ENCODE data around the gene ACOX2.

ACOX2 gene

DNA sequence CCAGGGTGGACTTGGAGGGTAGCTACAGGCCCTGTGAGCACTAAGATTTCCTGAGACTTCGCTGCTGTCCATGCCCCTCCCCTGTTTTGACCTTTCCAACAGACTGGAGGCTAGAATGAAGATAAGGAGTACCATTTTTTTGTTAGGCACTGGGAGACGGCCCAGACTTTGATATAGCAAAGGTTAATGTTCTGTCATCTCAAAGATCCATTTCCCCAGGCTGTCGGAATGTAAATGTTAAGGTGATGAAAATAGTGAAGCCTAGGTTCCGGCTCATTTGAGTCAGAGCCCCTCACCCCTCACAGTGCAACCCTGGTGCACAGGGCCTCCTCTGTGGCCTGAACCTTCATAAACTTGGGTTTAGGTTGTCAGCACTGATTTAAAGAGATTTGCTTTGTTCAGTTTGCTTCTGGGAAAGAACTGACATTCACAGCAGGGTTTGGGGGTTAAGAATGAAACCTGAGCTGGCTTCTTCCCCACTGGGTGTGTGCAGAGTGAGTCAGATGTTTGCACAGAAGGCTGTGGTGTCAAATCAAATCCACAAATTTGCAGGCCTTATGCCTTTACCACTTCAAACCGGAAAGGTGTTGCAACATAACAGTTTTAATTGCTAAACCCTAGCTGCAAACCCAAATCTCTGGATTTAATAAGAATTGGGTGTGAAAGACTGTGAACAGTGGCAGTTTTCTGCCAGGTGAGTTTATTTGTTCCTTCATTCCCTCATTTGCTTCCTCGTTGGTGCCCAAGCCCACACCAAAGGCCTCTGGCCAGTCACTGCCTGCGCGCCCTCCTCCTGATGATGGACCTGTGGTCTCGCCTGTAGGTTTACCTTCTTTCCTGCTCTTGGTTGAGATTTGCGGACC is 65.7 kb downstream of the ACOX2 start:
- DNase-seq = peak; percentile 67 to 82 (median 76)

DNA sequence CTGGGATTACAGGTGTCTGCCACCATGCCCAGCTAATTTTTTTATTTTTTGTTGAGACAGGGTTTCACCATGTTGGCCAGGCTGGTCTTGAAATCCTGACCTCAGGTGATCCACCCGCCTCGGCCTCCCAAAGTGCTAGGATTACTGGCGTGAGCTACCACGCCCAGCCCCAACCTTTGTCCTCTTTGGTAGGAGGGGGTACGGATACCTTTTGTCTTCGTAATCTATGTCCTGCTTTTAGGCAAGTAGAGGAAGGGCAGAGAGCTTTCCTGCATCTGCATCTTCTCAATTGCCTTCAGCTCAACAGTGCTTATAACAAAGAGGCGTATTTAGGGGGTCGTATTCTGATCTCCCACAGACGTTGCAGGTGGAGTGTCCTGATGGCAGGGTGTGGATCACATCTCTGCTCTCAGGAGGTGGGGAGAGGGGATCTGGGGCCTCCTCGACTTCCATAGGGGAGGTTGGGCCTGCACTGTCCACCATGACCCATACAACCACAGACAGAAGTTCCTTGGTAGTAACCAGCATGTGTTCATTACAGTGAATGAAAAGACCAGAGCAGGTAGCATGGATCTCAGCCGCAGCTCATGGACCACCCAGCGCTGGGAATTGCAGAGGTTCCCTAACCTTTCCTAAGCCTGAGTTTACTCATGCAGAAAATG is 66.5 kb downstream of the ACOX2 start:
- no peak for DNase-seq

DNA sequence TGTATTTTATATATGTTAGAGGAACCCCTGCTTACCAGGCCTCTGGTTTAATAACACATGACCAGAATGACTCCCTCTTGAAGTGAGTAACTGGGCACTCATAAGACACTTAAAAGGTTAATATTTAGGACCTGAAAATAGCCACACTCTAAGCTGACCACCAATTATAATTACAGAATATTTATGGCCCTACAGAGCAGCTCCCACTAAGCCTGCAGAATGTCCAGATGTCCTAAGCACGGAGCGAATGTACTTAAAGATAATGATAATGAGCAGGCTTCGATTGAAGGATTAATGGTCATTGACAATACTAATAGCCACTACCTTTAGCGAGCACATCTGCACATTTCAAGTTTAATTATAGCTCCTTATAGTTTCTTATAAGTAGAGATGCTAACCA is 67.9 kb downstream of the ACOX2 start:
- DNase-seq = no peak

DNA sequence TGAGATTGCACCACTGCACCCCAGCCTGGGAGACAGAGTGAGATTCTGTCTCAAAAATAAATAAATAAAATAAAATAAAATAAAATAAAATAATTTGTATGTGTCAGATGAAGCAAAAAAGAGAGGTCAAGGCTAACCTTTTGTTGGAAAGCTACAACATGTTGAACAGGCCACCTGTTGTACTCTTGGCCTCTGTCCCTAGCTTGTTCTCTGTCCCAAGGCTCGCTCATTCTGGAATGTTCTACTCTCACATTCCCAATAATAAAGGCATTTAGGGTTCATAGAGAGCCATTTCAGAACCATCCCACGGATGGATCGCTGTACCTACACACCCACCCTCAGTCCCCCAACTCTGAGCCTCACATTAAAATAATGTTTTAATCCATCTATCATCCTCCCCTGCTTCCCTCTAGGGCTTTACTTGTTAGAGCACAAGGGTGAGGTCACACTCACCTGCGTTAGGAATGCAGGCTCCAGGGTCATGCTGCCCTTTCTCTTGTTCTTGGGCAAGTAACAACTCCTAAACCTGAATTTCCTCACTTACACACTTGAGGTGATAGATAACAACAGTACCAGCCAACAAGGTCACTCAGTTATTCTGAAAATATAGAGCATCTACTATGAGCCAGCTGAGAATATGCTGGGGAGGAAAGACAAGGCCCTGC is 70.0 kb downstream of the ACOX2 start:
- DNase-seq = no peak

DNA sequence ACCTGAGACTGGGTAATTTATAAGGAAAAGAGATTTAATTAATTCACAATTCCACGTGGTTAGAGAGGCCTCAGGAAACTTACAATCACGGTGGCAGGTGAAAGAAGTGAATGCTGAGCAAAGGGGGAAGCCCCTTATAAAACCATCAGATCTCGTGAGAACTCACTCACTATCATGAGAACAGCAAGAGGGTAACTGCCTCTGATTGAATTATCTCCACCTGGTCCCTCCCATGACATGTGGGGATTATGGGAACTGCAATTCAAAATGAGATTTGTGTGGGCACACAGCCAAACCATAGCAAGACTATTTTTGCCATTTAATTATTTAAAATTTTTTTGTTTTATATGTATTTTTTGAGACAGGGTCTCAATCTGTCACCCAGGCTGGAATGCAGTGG is 72.1 kb downstream of the ACOX2 start:
- DNase-seq = no peak

DNA sequence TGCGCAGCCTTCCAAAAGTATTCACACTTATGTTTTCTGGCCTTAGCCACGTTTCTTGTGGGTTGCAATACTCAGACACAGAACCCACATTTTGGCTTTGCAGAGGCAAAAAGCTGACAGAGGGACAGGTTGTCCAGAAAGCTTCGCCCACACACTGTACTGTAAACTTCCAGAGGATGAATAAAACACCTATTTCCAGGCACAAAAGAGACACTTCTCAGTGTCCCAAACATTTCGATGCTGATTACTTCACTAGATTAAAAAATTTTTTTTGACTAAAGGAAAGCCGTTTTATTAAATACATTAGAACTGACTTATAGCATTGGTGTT is 73.1 kb downstream of the ACOX2 start:
- DNase-seq = no peak

DNA sequence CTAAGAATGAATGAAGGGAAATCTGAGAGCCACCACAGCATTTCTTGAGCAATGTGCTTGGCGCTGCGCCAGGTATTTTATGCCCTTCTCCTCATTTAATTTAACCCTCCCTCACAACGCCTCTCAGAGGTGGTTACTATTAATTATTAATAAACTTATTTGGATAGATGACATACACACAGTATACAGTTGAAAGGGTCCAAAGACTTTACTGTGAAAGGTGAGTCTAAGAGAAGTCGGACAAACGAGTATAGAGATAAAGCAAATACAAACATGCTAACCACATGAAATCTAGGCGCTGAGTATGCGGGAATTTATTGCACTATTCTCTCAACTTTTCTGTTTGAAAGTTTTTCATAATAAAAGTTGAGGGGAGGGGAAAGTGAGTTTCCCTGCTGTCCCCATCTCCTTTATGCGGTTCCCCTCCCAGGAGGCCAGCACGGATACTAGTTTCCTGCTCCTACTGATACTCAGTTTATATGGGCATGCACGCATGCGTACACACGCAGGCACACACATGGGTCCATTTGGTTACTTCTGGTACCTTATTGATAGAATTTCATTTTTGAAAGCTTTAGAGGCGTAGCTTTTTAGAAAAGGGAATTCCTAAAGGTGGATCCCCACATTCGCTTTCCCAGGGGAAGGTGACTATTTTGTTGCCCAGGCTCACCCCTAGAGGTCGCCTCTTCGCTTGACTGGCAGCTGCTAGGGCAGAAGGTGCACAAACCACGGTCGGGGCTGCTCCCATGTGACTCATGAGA is 73.6 kb downstream of the ACOX2 start:
- DNase-seq = peak; percentile 84 to 85 (median 84)

DNA sequence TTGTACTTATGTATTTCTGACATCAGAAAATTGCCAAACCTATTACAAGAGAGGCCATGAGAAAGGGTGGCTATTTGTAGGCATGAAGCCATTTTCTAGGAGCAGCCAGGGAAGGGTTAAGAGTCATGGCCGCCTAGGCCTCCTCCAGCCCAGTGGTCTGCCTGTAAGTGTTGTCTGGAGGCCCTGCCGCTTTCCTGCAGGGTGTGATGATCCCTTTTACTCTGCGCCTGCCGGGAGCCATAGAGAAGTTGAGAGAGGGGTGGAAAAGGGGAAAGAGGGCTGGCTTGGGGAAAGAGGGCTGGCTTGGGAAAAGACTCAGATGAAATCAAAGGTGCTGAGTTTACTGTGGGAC is 74.2 kb downstream of the ACOX2 start:
- DNase-seq = no peak

DNA sequence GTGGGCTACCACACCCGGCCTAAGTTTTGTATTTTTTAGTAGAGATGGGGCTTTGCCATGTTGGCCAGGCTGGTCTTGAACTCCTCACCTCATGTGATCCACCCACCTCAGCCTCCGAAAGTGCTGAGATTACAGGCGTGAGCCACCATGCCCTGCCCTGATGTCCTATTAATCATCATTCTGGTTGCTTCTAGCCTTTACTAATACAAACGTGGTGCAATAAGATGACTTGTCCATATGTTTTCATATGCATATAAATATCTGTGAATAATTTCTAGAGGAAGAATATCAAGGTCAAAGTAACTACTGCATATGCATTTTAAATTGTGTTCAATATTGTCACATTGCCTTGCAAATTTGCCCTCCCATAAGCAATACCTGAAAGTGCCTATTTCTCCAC is 77.8 kb downstream of the ACOX2 start:
- DNase-seq = no peak
